ENCODE measurements around the gene VCY. TPM values are rescaled to one million over a fixed set of nuclear protein-coding genes. Genes with fewer than 3 reads are reported as not detected.
"Not testable (repeated sequence)": the region's sequence is repeated elsewhere in the genome, so short reads cannot be mapped to it uniquely, and the experiment has no call there.

Gene VCY
- total RNA-seq (not detected), polyA plus RNA-seq (ENCODE audit: insufficient read depth in 1 of 8, insufficient read length in 8 of 8, low replicate concordance in 1 of 8) (not detected)
- long read RNA-seq, donor 1: 0 reads
- long read RNA-seq, donor 2: 0 reads
- long read RNA-seq, donor 3: 0 reads
- long read RNA-seq, donor 4: 0 reads
- long read RNA-seq, donor 5: 0 reads
- long read RNA-seq, donor 6: 0 reads
- long read RNA-seq, donor 7: 0 reads
- long read RNA-seq, donor 8: 0 reads
- long read RNA-seq, donor 9: 0 reads
- long read RNA-seq, donor 10: 0 reads
- long read RNA-seq, donor 11: 0 reads

DNA sequence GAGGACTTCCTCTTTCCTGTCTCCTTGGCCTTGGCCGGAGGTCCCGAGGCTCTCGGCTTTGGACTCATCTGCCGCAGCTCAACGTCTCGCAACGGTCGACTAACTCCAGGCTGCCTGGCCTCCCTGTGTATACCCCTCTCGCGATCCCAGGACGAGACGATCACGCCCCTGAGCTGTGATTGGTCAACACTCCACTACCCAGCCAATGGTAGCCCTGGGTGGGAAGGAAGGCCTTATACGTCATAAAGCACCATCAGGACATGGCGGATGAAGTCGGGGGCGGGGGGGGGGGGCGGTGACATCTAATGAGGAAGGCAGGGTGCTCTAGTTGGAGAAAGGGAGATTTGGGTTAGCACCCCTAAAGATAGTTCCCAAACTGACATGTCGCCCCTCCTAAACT lies at the start of gene VCY:
Gene VCY, minus strand, starts transcription at position 101 of the 400 bp plus-strand sequence. Its CDS starts 33 bp downstream, at position 68.
- not testable (repeated sequence) for H3K27ac ChIP-seq (ENCODE audit: low read length)

DNA sequence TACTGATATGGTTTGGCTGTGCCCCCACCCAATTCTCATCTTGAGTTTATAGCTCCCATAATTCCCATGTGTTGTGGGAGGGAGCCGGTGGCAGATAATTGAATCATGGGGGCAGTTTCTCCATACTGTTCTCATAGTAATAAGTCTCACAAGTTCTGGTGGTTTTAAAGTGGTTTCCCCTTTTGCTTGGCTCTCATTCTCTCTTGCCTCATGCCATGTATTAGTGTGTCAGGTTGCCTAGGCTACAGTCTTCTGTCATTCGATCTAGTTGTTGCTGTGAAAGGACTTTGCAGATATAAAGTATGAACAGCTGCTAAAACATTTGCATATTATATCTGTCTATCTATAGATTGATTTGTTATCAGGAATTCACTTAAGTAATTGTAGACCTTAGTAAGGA lies 44.1 kb upstream of the VCY start:
- not testable (repeated sequence) for H3K27me3 ChIP-seq (ENCODE audit: control insufficient read depth, insufficient read depth, low read length); DNase-seq
- no CpG with 5 or more reads among the region's 2 CpGs for WGBS (ENCODE audit: insufficient coverage)

More for the DNA sequence above, at the start of gene VCY:
- not testable (repeated sequence) for DNase-seq; H3K4me3 ChIP-seq (ENCODE audit: low read length); H3K9me3 ChIP-seq (replicated peaks; ENCODE audit: control insufficient read depth, low read depth, low read length); H3K36me3 ChIP-seq (ENCODE audit: control insufficient read depth, insufficient read depth, low read length); H3K27me3 ChIP-seq (ENCODE audit: control insufficient read depth, insufficient read depth, low read length); H3K4me1 ChIP-seq (ENCODE audit: control insufficient read depth, insufficient read depth, low read length)
- WGBS (ENCODE audit: insufficient coverage): no CpG with 5 or more reads among the region's 19 CpGs

DNA sequence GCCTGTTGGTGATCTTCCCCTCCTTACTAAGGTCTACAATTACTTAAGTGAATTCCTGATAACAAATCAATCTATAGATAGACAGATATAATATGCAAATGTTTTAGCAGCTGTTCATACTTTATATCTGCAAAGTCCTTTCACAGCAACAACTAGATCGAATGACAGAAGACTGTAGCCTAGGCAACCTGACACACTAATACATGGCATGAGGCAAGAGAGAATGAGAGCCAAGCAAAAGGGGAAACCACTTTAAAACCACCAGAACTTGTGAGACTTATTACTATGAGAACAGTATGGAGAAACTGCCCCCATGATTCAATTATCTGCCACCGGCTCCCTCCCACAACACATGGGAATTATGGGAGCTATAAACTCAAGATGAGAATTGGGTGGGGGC lies 25.6 kb upstream of the VCY start:
- not testable (repeated sequence) for H3K4me3 ChIP-seq (ENCODE audit: low read length); H3K9me3 ChIP-seq (replicated peaks; ENCODE audit: control insufficient read depth, low read depth, low read length); H3K27me3 ChIP-seq (ENCODE audit: control insufficient read depth, insufficient read depth, low read length); H3K36me3 ChIP-seq (ENCODE audit: control insufficient read depth, insufficient read depth, low read length); DNase-seq; H3K4me1 ChIP-seq (ENCODE audit: control insufficient read depth, insufficient read depth, low read length); H3K27ac ChIP-seq (ENCODE audit: low read length)
- no CpG with 5 or more reads among the region's 2 CpGs for WGBS (ENCODE audit: insufficient coverage)

More for the DNA sequence above, 44.1 kb upstream of the VCY start:
- H3K9me3 ChIP-seq (replicated peaks; ENCODE audit: control insufficient read depth, low read depth, low read length); H3K4me3 ChIP-seq (ENCODE audit: low read length); H3K36me3 ChIP-seq (ENCODE audit: control insufficient read depth, insufficient read depth, low read length); H3K27ac ChIP-seq (ENCODE audit: low read length); H3K4me1 ChIP-seq (ENCODE audit: control insufficient read depth, insufficient read depth, low read length): not testable (repeated sequence)

DNA sequence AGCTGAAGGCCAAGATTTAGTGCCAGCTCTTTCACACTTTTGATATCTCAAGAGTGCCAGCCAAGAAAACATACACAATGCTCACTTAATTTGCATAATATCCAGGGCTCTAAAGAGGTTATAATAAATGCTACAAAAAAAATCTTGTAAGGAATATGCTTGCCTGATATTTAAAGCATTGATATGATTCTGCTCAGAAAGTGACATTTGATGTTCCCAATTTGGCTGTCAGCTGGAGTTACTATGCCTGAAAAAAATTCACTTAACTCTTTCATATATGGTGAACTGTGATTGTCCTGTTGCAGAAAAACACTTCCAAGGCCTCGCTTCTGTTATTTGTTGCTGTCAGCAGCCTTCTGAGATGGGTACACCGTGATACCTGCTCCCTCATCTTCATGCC lies 43.9 kb downstream of the VCY start:
- H3K36me3 ChIP-seq (ENCODE audit: control insufficient read depth, insufficient read depth, low read length); H3K27ac ChIP-seq (ENCODE audit: low read length); H3K9me3 ChIP-seq (replicated peaks; ENCODE audit: control insufficient read depth, low read depth, low read length); DNase-seq; H3K4me1 ChIP-seq (ENCODE audit: control insufficient read depth, insufficient read depth, low read length); H3K27me3 ChIP-seq (ENCODE audit: control insufficient read depth, insufficient read depth, low read length); H3K4me3 ChIP-seq (ENCODE audit: low read length): not testable (repeated sequence)
- WGBS (ENCODE audit: insufficient coverage): no CpG with 5 or more reads among the region's 2 CpGs

Other genes with a start within 250 kb of the VCY start
- not detected for gene VCY1B, start 69.8 kb upstream of the VCY start, total RNA-seq
- not detected for gene VCY1B, start 69.8 kb upstream of the VCY start, polyA plus RNA-seq (ENCODE audit: insufficient read depth in 1 of 8, insufficient read length in 8 of 8, low replicate concordance in 1 of 8)